Lower leg skin (tissue), 3 donors: ENCODE measurements around the gene AMPH.

Experiments
- POLR2A ChIP-seq, 2 donors: fragments of 450-650 bp; IDR thresholded peaks; one replicate each; pipeline ENCODE4 v1.6.1; 2016 to 2017; ENCODE audit warnings: antibody characterized with exemption in 2 of 2, mild to moderate bottlenecking in 1 of 2, moderate library complexity in 1 of 2
- TF ChIP-seq, protein P1 (sequence below), 3 donors: fragments of 450-650 bp; IDR thresholded peaks; one replicate each; pipeline ENCODE4 v1.5.1; 2016; ENCODE audit warnings: antibody characterized with exemption in 3 of 3, mild to moderate bottlenecking in 3 of 3, moderate library complexity in 2 of 3

GRCh38 chr7:38630720-38631673 is at the start of gene AMPH:
- TF ChIP-seq, protein P1, sequence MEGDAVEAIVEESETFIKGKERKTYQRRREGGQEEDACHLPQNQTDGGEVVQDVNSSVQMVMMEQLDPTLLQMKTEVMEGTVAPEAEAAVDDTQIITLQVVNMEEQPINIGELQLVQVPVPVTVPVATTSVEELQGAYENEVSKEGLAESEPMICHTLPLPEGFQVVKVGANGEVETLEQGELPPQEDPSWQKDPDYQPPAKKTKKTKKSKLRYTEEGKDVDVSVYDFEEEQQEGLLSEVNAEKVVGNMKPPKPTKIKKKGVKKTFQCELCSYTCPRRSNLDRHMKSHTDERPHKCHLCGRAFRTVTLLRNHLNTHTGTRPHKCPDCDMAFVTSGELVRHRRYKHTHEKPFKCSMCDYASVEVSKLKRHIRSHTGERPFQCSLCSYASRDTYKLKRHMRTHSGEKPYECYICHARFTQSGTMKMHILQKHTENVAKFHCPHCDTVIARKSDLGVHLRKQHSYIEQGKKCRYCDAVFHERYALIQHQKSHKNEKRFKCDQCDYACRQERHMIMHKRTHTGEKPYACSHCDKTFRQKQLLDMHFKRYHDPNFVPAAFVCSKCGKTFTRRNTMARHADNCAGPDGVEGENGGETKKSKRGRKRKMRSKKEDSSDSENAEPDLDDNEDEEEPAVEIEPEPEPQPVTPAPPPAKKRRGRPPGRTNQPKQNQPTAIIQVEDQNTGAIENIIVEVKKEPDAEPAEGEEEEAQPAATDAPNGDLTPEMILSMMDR (IDR thresholded peaks at IDR 0.05) = no peak
- no peak for TF ChIP-seq POLR2A (IDR thresholded peaks at IDR 0.05)
